Astrocyte (in vitro differentiated cells and primary cell): Measurements from ENCODE around the gene ASTN1. TPM values are rescaled to one million over a fixed set of nuclear protein-coding genes. Genes with fewer than 3 reads are reported as not detected.

Experiments
- DNase-seq: peaks from one replicate; pipeline ENCODE4 v3.0.0-alpha.2; 2010; ENCODE audit warnings: low read depth
- FAIRE-seq: peaks from 2 replicates; lab custom pipeline; 2011; peaks lifted over from hg19 to GRCh38; lab: Jason Lieb, UNC
- H2AFZ ChIP-seq: 2 replicates; pipeline ENCODE4 v1.6.0; 2012; ENCODE audit warnings: low read depth, low read length, inconsistent platforms
- H3K27ac ChIP-seq: 2 replicates; pipeline ENCODE4 v1.5.1; 2011; ENCODE audit warnings: low read depth, low read length, inconsistent platforms
- H3K27me3 ChIP-seq: 2 replicates; pipeline ENCODE4 v1.6.0; 2011; ENCODE audit warnings: low read length, inconsistent platforms; ENCODE audit not compliant: insufficient read depth
- H3K36me3 ChIP-seq: 2 replicates; pipeline ENCODE4 v1.5.1; 2011; ENCODE audit warnings: low read length, inconsistent platforms; ENCODE audit not compliant: insufficient read depth
- H3K4me1 ChIP-seq: 2 replicates; pipeline ENCODE4 v1.5.1; 2011; ENCODE audit warnings: low read length, inconsistent platforms; ENCODE audit not compliant: insufficient read depth
- H3K4me2 ChIP-seq: 2 replicates; pipeline ENCODE4 v1.6.0; 2012; ENCODE audit warnings: low read length, inconsistent platforms
- H3K4me3 ChIP-seq: 2 replicates; pipeline ENCODE4 v1.5.1; 2011; ENCODE audit warnings: low read depth, mild to moderate bottlenecking, low read length, inconsistent platforms; ENCODE audit not compliant: insufficient read depth
- H3K79me2 ChIP-seq: 2 replicates; pipeline ENCODE4 v1.6.0; 2012; ENCODE audit warnings: mild to moderate bottlenecking, low read length, inconsistent platforms; ENCODE audit not compliant: insufficient read depth
- H3K9ac ChIP-seq: 2 replicates; pipeline ENCODE4 v1.6.0; 2012; ENCODE audit warnings: mild to moderate bottlenecking, low read length, inconsistent platforms
- H3K9me3 ChIP-seq: 2 replicates; pipeline ENCODE4 v1.5.1; 2012; ENCODE audit warnings: low read depth, mild to moderate bottlenecking, low read length, inconsistent platforms; ENCODE audit not compliant: insufficient read depth
- H4K20me1 ChIP-seq: 2 replicates; pipeline ENCODE4 v1.6.0; 2012; ENCODE audit warnings: low read length, inconsistent platforms; ENCODE audit not compliant: insufficient read depth
- H3K27ac Mint-ChIP-seq: one replicate; pipeline ENCODE4 v1.8.0; 2021; ENCODE audit warnings: mild to moderate bottlenecking, mixed read lengths; ENCODE audit not compliant: unreplicated experiment
- H3K27me3 Mint-ChIP-seq: one replicate; pipeline ENCODE4 v1.8.0; 2021; ENCODE audit warnings: low read depth, mixed read lengths; ENCODE audit not compliant: unreplicated experiment
- H3K36me3 Mint-ChIP-seq: one replicate; pipeline ENCODE4 v1.8.0; 2021; ENCODE audit warnings: low read depth, mixed read lengths; ENCODE audit not compliant: unreplicated experiment
- H3K4me1 Mint-ChIP-seq: one replicate; pipeline ENCODE4 v1.8.0; 2021; ENCODE audit warnings: low read depth, mixed read lengths; ENCODE audit not compliant: unreplicated experiment
- H3K4me3 Mint-ChIP-seq: one replicate; pipeline ENCODE4 v1.8.0; 2021; ENCODE audit warnings: mild to moderate bottlenecking, moderate library complexity, mixed read lengths; ENCODE audit not compliant: unreplicated experiment
- H3K9me3 Mint-ChIP-seq: one replicate; pipeline ENCODE4 v1.8.0; 2021; ENCODE audit warnings: mild to moderate bottlenecking, mixed read lengths; ENCODE audit not compliant: unreplicated experiment
- EZH2 ChIP-seq: IDR thresholded peaks from 2 replicates; pipeline ENCODE4 v1.6.1; 2012; ENCODE audit warnings: mild to moderate bottlenecking, low read length, inconsistent platforms; ENCODE audit not compliant: insufficient read depth
- total RNA-seq: library from RNA; stranded (reverse); gene quantifications from 2 replicates; pipeline ENCODE4 v1.2.1, GENCODE V29; 2021
- TF ChIP-seq, protein P1 (sequence below): IDR thresholded peaks from 2 replicates; pipeline ENCODE4 v1.5.1; 2011; ENCODE audit warnings: low read depth, mild to moderate bottlenecking, inconsistent platforms, low read length, moderate library complexity; ENCODE audit not compliant: insufficient read depth

Gene ASTN1
- total RNA-seq, 1 donor from 2014 or later = 0.50 TPM

DNA sequence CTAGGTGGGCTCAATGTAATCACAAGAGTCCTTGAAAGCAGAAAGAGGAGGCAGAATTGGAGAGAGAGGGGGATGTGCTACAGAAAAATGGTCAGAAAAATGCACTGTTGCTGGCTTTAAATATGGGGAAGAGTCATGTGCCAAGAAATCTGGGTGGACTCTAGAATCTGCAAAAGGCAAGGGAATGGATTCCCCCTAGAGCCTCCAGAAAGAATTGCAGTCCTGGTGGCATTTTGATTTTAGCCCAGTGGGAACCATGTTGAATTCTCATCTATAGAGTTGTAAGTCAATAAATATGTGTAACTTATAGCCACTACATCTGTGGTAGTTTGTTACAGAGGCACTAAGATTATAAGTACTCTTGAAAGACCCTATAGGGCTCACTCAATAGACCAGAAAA, 210.3 kb downstream of the ASTN1 start:
- H3K27ac Mint-ChIP-seq = no peak overlapping the region
- no peak overlapping the region for H3K27ac ChIP-seq
- no peak overlapping the region for H3K9ac ChIP-seq
- no peaks in the 10 kb centered on the region for H3K27me3 ChIP-seq
- no peaks in the 10 kb centered on the region for H3K36me3 ChIP-seq
- no peaks in the 10 kb centered on the region for H3K9me3 Mint-ChIP-seq
- no peak overlapping the region for H2AFZ ChIP-seq
- no peak overlapping the region for H3K4me3 ChIP-seq
- H3K4me2 ChIP-seq = no peak overlapping the region
- no peaks in the 10 kb centered on the region for H4K20me1 ChIP-seq
- H3K4me3 Mint-ChIP-seq = no peak overlapping the region
- no peaks in the 10 kb centered on the region for H3K4me1 ChIP-seq
- no peaks in the 10 kb centered on the region for H3K9me3 ChIP-seq
- peaks cover 24% of the 10 kb centered on the region for H3K27me3 Mint-ChIP-seq
- peaks cover 5% of the 10 kb centered on the region for H3K4me1 Mint-ChIP-seq
- H3K79me2 ChIP-seq = no peaks in the 10 kb centered on the region
- no peak for FAIRE-seq
- no peak for DNase-seq
- H3K36me3 Mint-ChIP-seq = no peaks in the 10 kb centered on the region
- TF ChIP-seq, protein P1, sequence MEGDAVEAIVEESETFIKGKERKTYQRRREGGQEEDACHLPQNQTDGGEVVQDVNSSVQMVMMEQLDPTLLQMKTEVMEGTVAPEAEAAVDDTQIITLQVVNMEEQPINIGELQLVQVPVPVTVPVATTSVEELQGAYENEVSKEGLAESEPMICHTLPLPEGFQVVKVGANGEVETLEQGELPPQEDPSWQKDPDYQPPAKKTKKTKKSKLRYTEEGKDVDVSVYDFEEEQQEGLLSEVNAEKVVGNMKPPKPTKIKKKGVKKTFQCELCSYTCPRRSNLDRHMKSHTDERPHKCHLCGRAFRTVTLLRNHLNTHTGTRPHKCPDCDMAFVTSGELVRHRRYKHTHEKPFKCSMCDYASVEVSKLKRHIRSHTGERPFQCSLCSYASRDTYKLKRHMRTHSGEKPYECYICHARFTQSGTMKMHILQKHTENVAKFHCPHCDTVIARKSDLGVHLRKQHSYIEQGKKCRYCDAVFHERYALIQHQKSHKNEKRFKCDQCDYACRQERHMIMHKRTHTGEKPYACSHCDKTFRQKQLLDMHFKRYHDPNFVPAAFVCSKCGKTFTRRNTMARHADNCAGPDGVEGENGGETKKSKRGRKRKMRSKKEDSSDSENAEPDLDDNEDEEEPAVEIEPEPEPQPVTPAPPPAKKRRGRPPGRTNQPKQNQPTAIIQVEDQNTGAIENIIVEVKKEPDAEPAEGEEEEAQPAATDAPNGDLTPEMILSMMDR = no peak
- no peak for TF ChIP-seq EZH2

- no peak overlapping the region for H3K9ac ChIP-seq
- H3K27me3 Mint-ChIP-seq = peaks cover 25% of the 10 kb centered on the region
- H3K27ac ChIP-seq = no peak overlapping the region
- H3K4me1 Mint-ChIP-seq = no peaks in the 10 kb centered on the region
- no peaks in the 10 kb centered on the region for H3K9me3 ChIP-seq
- no peaks in the 10 kb centered on the region for H3K4me1 ChIP-seq
- no peak overlapping the region for H3K4me3 Mint-ChIP-seq
- no peak overlapping the region for H3K4me3 ChIP-seq
- no peaks in the 10 kb centered on the region for H3K36me3 ChIP-seq
- no peak overlapping the region for H2AFZ ChIP-seq
- H3K27me3 ChIP-seq = no peaks in the 10 kb centered on the region
- H3K36me3 Mint-ChIP-seq = no peaks in the 10 kb centered on the region
- FAIRE-seq (no peak), DNase-seq (no peak)
- H3K79me2 ChIP-seq = no peaks in the 10 kb centered on the region
- H3K27ac Mint-ChIP-seq = no peak overlapping the region
- H3K4me2 ChIP-seq = no peak overlapping the region
- no peaks in the 10 kb centered on the region for H4K20me1 ChIP-seq
- TF ChIP-seq, protein P1 = no peak
- no peak for TF ChIP-seq EZH2
- no peaks in the 10 kb centered on the region for H3K9me3 Mint-ChIP-seq
These were observed 213.7 kb downstream of the ASTN1 start for GRCh38 chr1:176950736-176951324.

GRCh38 chr1:176949033-176949662, 215.4 kb downstream of the ASTN1 start:
- Histone ChIP-seq H3K4me2 (no peak overlapping the region), H4K20me1 (no peaks in the 10 kb centered on the region), H3K36me3 (no peaks in the 10 kb centered on the region), H3K4me3 (no peak overlapping the region), H3K9me3 (no peaks in the 10 kb centered on the region), H3K27ac (no peak overlapping the region), H3K4me1 (no peaks in the 10 kb centered on the region), H2AFZ (no peak overlapping the region), H3K79me2 (no peaks in the 10 kb centered on the region), H3K27me3 (no peaks in the 10 kb centered on the region), H3K9ac (no peak overlapping the region)
- no peaks in the 10 kb centered on the region for H3K9me3 Mint-ChIP-seq
- no peaks in the 10 kb centered on the region for H3K36me3 Mint-ChIP-seq
- H3K27me3 Mint-ChIP-seq = peaks cover 25% of the 10 kb centered on the region
- TF ChIP-seq, protein P1 = peak; percentile 45
- TF ChIP-seq EZH2 = no peak
- H3K4me1 Mint-ChIP-seq = no peaks in the 10 kb centered on the region
- H3K4me3 Mint-ChIP-seq = no peak overlapping the region
- no peak for FAIRE-seq
- H3K27ac Mint-ChIP-seq = no peak overlapping the region
- DNase-seq = no peak
